IPS DF 4.7 (cell line): ENCODE measurements around the gene CHPF.

Experiments
- DNase-seq: peaks from one replicate; pipeline ENCODE4 v3.0.0-alpha.2; 2013; ENCODE audit warnings: low spot score; ENCODE audit errors: extremely low read depth

Gene CHPF

GRCh38 chr2:219567791-219568361 lies 24.3 kb upstream of the CHPF start:
- no peak for DNase-seq

- no peak for DNase-seq
Measured at GRCh38 chr2:219567131-219567530, 23.5 kb upstream of the CHPF start.

GRCh38 chr2:219566640-219567039 lies 23.0 kb upstream of the CHPF start:
- no peak for DNase-seq

- no peak for DNase-seq
Measured at GRCh38 chr2:219565130-219566080, 21.8 kb upstream of the CHPF start.

- no peak for DNase-seq
Measured at GRCh38 chr2:219563271-219563928, 19.8 kb upstream of the CHPF start.

- DNase-seq: no peak
Measured at GRCh38 chr2:219562049-219563020, 18.7 kb upstream of the CHPF start.

- no peak for DNase-seq
Measured at GRCh38 chr2:219561179-219562048, 17.8 kb upstream of the CHPF start.

- no peak for DNase-seq
Measured at GRCh38 chr2:219560893-219561178, 17.2 kb upstream of the CHPF start.

GRCh38 chr2:219560037-219560892 lies 16.7 kb upstream of the CHPF start:
- no peak for DNase-seq

GRCh38 chr2:219559156-219559915 lies 15.7 kb upstream of the CHPF start:
- no peak for DNase-seq

- DNase-seq: no peak
Measured at GRCh38 chr2:219557791-219558785, 14.5 kb upstream of the CHPF start.

GRCh38 chr2:219557320-219557719 lies 13.7 kb upstream of the CHPF start:
- no peak for DNase-seq

- no peak for DNase-seq
Measured at GRCh38 chr2:219556413-219556812, 12.8 kb upstream of the CHPF start.

- DNase-seq: no peak
Measured at GRCh38 chr2:219555956-219556355, 12.3 kb upstream of the CHPF start.

- DNase-seq: no peak
Measured at GRCh38 chr2:219554350-219554749, 10.7 kb upstream of the CHPF start.

GRCh38 chr2:219553463-219553963 lies 9.9 kb upstream of the CHPF start:
- DNase-seq: no peak

- DNase-seq: no peak
Measured at GRCh38 chr2:219553168-219553417, 9.5 kb upstream of the CHPF start.
